GM18868 (cell line): ENCODE measurements around the gene GPR156.
A peak's percentile ranks its signal among the peaks of the same experiment; 100 is the strongest.
"Not testable (repeated sequence)": the region's sequence is repeated elsewhere in the genome, so short reads cannot be mapped to it uniquely, and the experiment has no call there.

Experiments
- ATAC-seq: cut with Tn5 transposase; IDR thresholded peaks from one replicate; pipeline ENCODE4 v1.9.1; 2021; ENCODE audit warnings: mild to moderate bottlenecking, moderate library complexity; ENCODE audit not compliant: unreplicated experiment

Gene GPR156

GRCh38 chr3:120275618-120276017, 9.4 kb downstream of the GPR156 start:
- ATAC-seq, result no peak

GRCh38 chr3:120274739-120275167, 10.3 kb downstream of the GPR156 start:
- ATAC-seq, result no peak

GRCh38 chr3:120272286-120272685, 12.7 kb downstream of the GPR156 start:
- ATAC-seq, result no peak

GRCh38 chr3:120265989-120266388, 19.0 kb downstream of the GPR156 start:
- no peak for ATAC-seq

GRCh38 chr3:120264963-120265362, 20.1 kb downstream of the GPR156 start:
- ATAC-seq, result no peak

- no peak for ATAC-seq
Measured at GRCh38 chr3:120263792-120264191, 21.2 kb downstream of the GPR156 start.

- ATAC-seq, result no peak
Measured at GRCh38 chr3:120258009-120258408, 27.0 kb downstream of the GPR156 start.

GRCh38 chr3:120245386-120245785, 39.6 kb downstream of the GPR156 start:
- ATAC-seq, result no peak

- no peak for ATAC-seq
Measured at GRCh38 chr3:120244834-120245225, 40.2 kb downstream of the GPR156 start.

- ATAC-seq, result no peak
Measured at GRCh38 chr3:120239644-120240043, 45.4 kb downstream of the GPR156 start.

- ATAC-seq, result peak; percentile 45
Measured at GRCh38 chr3:120227710-120228347, 57.2 kb downstream of the GPR156 start.

GRCh38 chr3:120224237-120224636, 60.8 kb downstream of the GPR156 start:
- no peak for ATAC-seq

- ATAC-seq, result no peak
Measured at GRCh38 chr3:120218981-120219380, 66.0 kb downstream of the GPR156 start.

- not testable (repeated sequence) for ATAC-seq
Measured at GRCh38 chr3:120216633-120217032, 68.4 kb downstream of the GPR156 start.

GRCh38 chr3:120214176-120214575, 70.8 kb downstream of the GPR156 start:
- no peak for ATAC-seq

- ATAC-seq, result no peak
Measured at GRCh38 chr3:120212505-120212904, 72.5 kb downstream of the GPR156 start.

- no peak for ATAC-seq
Measured at GRCh38 chr3:120209425-120209824, 75.6 kb downstream of the GPR156 start.

- no peak for ATAC-seq
Measured at GRCh38 chr3:120204338-120204737, 80.7 kb downstream of the GPR156 start.

GRCh38 chr3:120203621-120204020, 81.4 kb downstream of the GPR156 start:
- no peak for ATAC-seq

GRCh38 chr3:120203016-120203415, 82.0 kb downstream of the GPR156 start:
- ATAC-seq, result no peak

GRCh38 chr3:120202363-120202762, 82.7 kb downstream of the GPR156 start:
- ATAC-seq, result no peak

- ATAC-seq, result no peak
Measured at GRCh38 chr3:120200493-120201235, 84.4 kb downstream of the GPR156 start.
